Amniotic stem cell (primary cell): Measurements from ENCODE around the gene KCP.

Experiments
- DNase-seq: peaks from one replicate; lab custom pipeline; 2025; lab: John Stamatoyannopoulos, UW

Gene KCP

GRCh38 chr7:128840326-128841170 lies 70.0 kb downstream of the KCP start:
- no peak for DNase-seq

GRCh38 chr7:128839751-128840177 lies 70.7 kb downstream of the KCP start:
- DNase-seq: no peak

- DNase-seq: no peak
Observed at GRCh38 chr7:128838981-128839731, 71.4 kb downstream of the KCP start.

- no peak for DNase-seq
Observed at GRCh38 chr7:128838109-128838779, 72.3 kb downstream of the KCP start.

GRCh38 chr7:128837521-128837921 lies 73.0 kb downstream of the KCP start:
- no peak for DNase-seq

- no peak for DNase-seq
Observed at GRCh38 chr7:128836729-128837348, 73.7 kb downstream of the KCP start.

- DNase-seq: no peak
Observed at GRCh38 chr7:128835790-128836641, 74.5 kb downstream of the KCP start.

- no peak for DNase-seq
Observed at GRCh38 chr7:128835231-128835751, 75.2 kb downstream of the KCP start.

- no peak for DNase-seq
Observed at GRCh38 chr7:128833946-128834325, 76.6 kb downstream of the KCP start.

GRCh38 chr7:128833148-128833945 lies 77.2 kb downstream of the KCP start:
- no peak for DNase-seq

- no peak for DNase-seq
Observed at GRCh38 chr7:128832880-128833147, 77.7 kb downstream of the KCP start.

- no peak for DNase-seq
Observed at GRCh38 chr7:128831994-128832879, 78.3 kb downstream of the KCP start.

GRCh38 chr7:128831178-128831993 lies 79.1 kb downstream of the KCP start:
- no peak for DNase-seq

- peak; percentile 66 for DNase-seq
Observed at GRCh38 chr7:128830231-128831177, 80.0 kb downstream of the KCP start, which contains the start of gene FLNC. FLNC (plus strand) TSS chr7:128830406; CDS start chr7:128830638, 232 bp downstream.

GRCh38 chr7:128829391-128830166 lies 80.9 kb downstream of the KCP start:
- DNase-seq: peak; percentile 50

- peak; percentile 74 for DNase-seq
Observed at GRCh38 chr7:128827971-128828711, 82.4 kb downstream of the KCP start.
